Measurements from ENCODE around the gene SLC22A6.
A peak's percentile ranks its signal among the peaks of the same experiment; 100 is the strongest.

Gene SLC22A6

GRCh38 chr11:62961017-62961570 is 23.7 kb downstream of the SLC22A6 start:
- H3K18ac ChIP-seq (ENCODE audit: low read length), result no peak overlapping the region
- no peak overlapping the region for H3K9ac ChIP-seq (ENCODE audit: low read depth, low read length, poor library complexity)
- no peak overlapping the region for H4K91ac ChIP-seq (ENCODE audit: low read depth, low read length, poor library complexity)
- no peak overlapping the region for H3K4me2 ChIP-seq (ENCODE audit: insufficient read depth, low read length, poor library complexity, severe bottlenecking)
- H3K9me3 ChIP-seq (replicated peaks in 1 of 2; ENCODE audit: control insufficient read depth in 2 of 2, insufficient read depth in 1 of 2, low read depth in 1 of 2, low read length in 2 of 2), result no peaks in the 10 kb centered on the region
- no peaks in the 10 kb centered on the region for H3K27me3 ChIP-seq (ENCODE audit: control insufficient read depth in 3 of 3, insufficient read depth in 3 of 3, low read depth in 1 of 3, low read length in 3 of 3)
- H2AK5ac ChIP-seq (ENCODE audit: low read depth, low read length), result peak overlapping the region; percentile 30
- H4K8ac ChIP-seq (ENCODE audit: low read depth, low read length), result no peak overlapping the region
- no peak overlapping the region for H3K27ac ChIP-seq (replicated peaks; ENCODE audit: low read length)
- H3K4me1 ChIP-seq (ENCODE audit: control insufficient read depth in 2 of 2, insufficient read depth in 1 of 2, low read depth in 1 of 2, low read length in 2 of 2), result peaks cover 0 to 7% of the 10 kb centered on the region in 2 donors
- H3K79me1 ChIP-seq (ENCODE audit: low read depth, low read length), result no peaks in the 10 kb centered on the region
- H2BK120ac ChIP-seq (ENCODE audit: low read depth, low read length), result no peak overlapping the region
- no peak overlapping the region for H3K14ac ChIP-seq (ENCODE audit: low read length)
- no peak overlapping the region for H2AFZ ChIP-seq (ENCODE audit: low read length)
- no peak overlapping the region for H2BK5ac ChIP-seq (ENCODE audit: low read length)
- no peaks in the 10 kb centered on the region for H3K36me3 ChIP-seq (replicated peaks in 1 of 2; ENCODE audit: control insufficient read depth in 2 of 2, insufficient read depth in 2 of 2, low read length in 2 of 2)
- no peak overlapping the region for H2BK15ac ChIP-seq (ENCODE audit: low read length)
- no peak for DNase-seq (ENCODE audit: low spot score)
- WGBS, 2 donors (ENCODE audit: extremely low coverage in 2 of 2, insufficient read length in 2 of 2, insufficient replicate concordance in 1 of 2), result no CpG with 5 or more reads among the region's 4 CpGs
- H3K4me3 ChIP-seq (ENCODE audit: low read length in 2 of 2), result no peak overlapping the region
- no peak overlapping the region for H3K4ac ChIP-seq (ENCODE audit: low read length)
- H2BK12ac ChIP-seq (ENCODE audit: low read length), result no peak overlapping the region
- no peak overlapping the region for H3K23ac ChIP-seq (ENCODE audit: low read depth, low read length, poor library complexity)

GRCh38 chr11:62959422-62959980 is 25.3 kb downstream of the SLC22A6 start:
- Histone ChIP-seq H2AFZ (ENCODE audit: low read length) (no peak overlapping the region), H3K4me3 (ENCODE audit: low read length in 2 of 2) (no peak overlapping the region), H2BK12ac (ENCODE audit: low read length) (no peak overlapping the region), H3K79me1 (ENCODE audit: low read depth, low read length) (no peaks in the 10 kb centered on the region), H3K27ac (replicated peaks; ENCODE audit: low read length) (no peak overlapping the region), H3K23ac (ENCODE audit: low read depth, low read length, poor library complexity) (peak overlapping the region; percentile 35), H3K9ac (ENCODE audit: low read depth, low read length, poor library complexity) (peak overlapping the region; percentile 50), H3K9me3 (replicated peaks in 1 of 2; ENCODE audit: control insufficient read depth in 2 of 2, insufficient read depth in 1 of 2, low read depth in 1 of 2, low read length in 2 of 2) (no peaks in the 10 kb centered on the region), H2BK15ac (ENCODE audit: low read length) (peak overlapping the region; percentile 58), H2BK5ac (ENCODE audit: low read length) (no peak overlapping the region), H3K18ac (ENCODE audit: low read length) (peak overlapping the region; percentile 60), H3K4ac (ENCODE audit: low read length) (no peak overlapping the region), H4K91ac (ENCODE audit: low read depth, low read length, poor library complexity) (no peak overlapping the region), H2AK5ac (ENCODE audit: low read depth, low read length) (no peak overlapping the region), H3K27me3 (ENCODE audit: control insufficient read depth in 3 of 3, insufficient read depth in 3 of 3, low read depth in 1 of 3, low read length in 3 of 3) (no peaks in the 10 kb centered on the region), H3K4me1 (ENCODE audit: control insufficient read depth in 2 of 2, insufficient read depth in 1 of 2, low read depth in 1 of 2, low read length in 2 of 2) (peaks cover 0 to 7% of the 10 kb centered on the region in 2 donors), H3K36me3 (replicated peaks in 1 of 2; ENCODE audit: control insufficient read depth in 2 of 2, insufficient read depth in 2 of 2, low read length in 2 of 2) (no peaks in the 10 kb centered on the region), H3K14ac (ENCODE audit: low read length) (no peak overlapping the region), H4K8ac (ENCODE audit: low read depth, low read length) (peak overlapping the region; percentile 23), H2BK120ac (ENCODE audit: low read depth, low read length) (no peak overlapping the region), H3K4me2 (ENCODE audit: insufficient read depth, low read length, poor library complexity, severe bottlenecking) (no peak overlapping the region)
- no peak for DNase-seq (ENCODE audit: low spot score)
- no CpG with 5 or more reads among the region's 1 CpG for WGBS, 2 donors (ENCODE audit: extremely low coverage in 2 of 2, insufficient read length in 2 of 2, insufficient replicate concordance in 1 of 2)

- H3K79me1 ChIP-seq (ENCODE audit: low read depth, low read length), result no peaks in the 10 kb centered on the region
- H2BK15ac ChIP-seq (ENCODE audit: low read length), result peak overlapping the region; percentile 6
- peak overlapping the region; percentile 35 for H3K23ac ChIP-seq (ENCODE audit: low read depth, low read length, poor library complexity)
- H2BK120ac ChIP-seq (ENCODE audit: low read depth, low read length), result no peak overlapping the region
- DNase-seq (ENCODE audit: low spot score), result no peak
- no peak overlapping the region for H3K9ac ChIP-seq (ENCODE audit: low read depth, low read length, poor library complexity)
- no peaks in the 10 kb centered on the region for H3K9me3 ChIP-seq (replicated peaks in 1 of 2; ENCODE audit: control insufficient read depth in 2 of 2, insufficient read depth in 1 of 2, low read depth in 1 of 2, low read length in 2 of 2)
- no peak overlapping the region for H3K14ac ChIP-seq (ENCODE audit: low read length)
- H2BK12ac ChIP-seq (ENCODE audit: low read length), result no peak overlapping the region
- no peaks in the 10 kb centered on the region for H3K27me3 ChIP-seq (ENCODE audit: control insufficient read depth in 3 of 3, insufficient read depth in 3 of 3, low read depth in 1 of 3, low read length in 3 of 3)
- H3K4ac ChIP-seq (ENCODE audit: low read length), result no peak overlapping the region
- no peak overlapping the region for H3K4me3 ChIP-seq (ENCODE audit: low read length in 2 of 2)
- peak overlapping the region; percentile 60 for H3K18ac ChIP-seq (ENCODE audit: low read length)
- no peak overlapping the region for H2AFZ ChIP-seq (ENCODE audit: low read length)
- no peak overlapping the region for H3K4me2 ChIP-seq (ENCODE audit: insufficient read depth, low read length, poor library complexity, severe bottlenecking)
- H4K91ac ChIP-seq (ENCODE audit: low read depth, low read length, poor library complexity), result no peak overlapping the region
- H3K27ac ChIP-seq (replicated peaks; ENCODE audit: low read length), result no peak overlapping the region
- H3K36me3 ChIP-seq (replicated peaks in 1 of 2; ENCODE audit: control insufficient read depth in 2 of 2, insufficient read depth in 2 of 2, low read length in 2 of 2), result no peaks in the 10 kb centered on the region
- H2AK5ac ChIP-seq (ENCODE audit: low read depth, low read length), result no peak overlapping the region
- peaks cover 0 to 7% of the 10 kb centered on the region in 2 donors for H3K4me1 ChIP-seq (ENCODE audit: control insufficient read depth in 2 of 2, insufficient read depth in 1 of 2, low read depth in 1 of 2, low read length in 2 of 2)
- H2BK5ac ChIP-seq (ENCODE audit: low read length), result no peak overlapping the region
- peak overlapping the region; percentile 23 for H4K8ac ChIP-seq (ENCODE audit: low read depth, low read length)
- WGBS, 2 donors (ENCODE audit: extremely low coverage in 2 of 2, insufficient read length in 2 of 2, insufficient replicate concordance in 1 of 2), result no CpG with 5 or more reads among the region's 11 CpGs
Measured at GRCh38 chr11:62958547-62959421, 26.0 kb downstream of the SLC22A6 start.

GRCh38 chr11:62957147-62957546 is 27.6 kb downstream of the SLC22A6 start:
- no peaks in the 10 kb centered on the region for H3K9me3 ChIP-seq (replicated peaks in 1 of 2; ENCODE audit: control insufficient read depth in 2 of 2, insufficient read depth in 1 of 2, low read depth in 1 of 2, low read length in 2 of 2)
- no peak overlapping the region for H4K8ac ChIP-seq (ENCODE audit: low read depth, low read length)
- no peaks in the 10 kb centered on the region for H3K36me3 ChIP-seq (replicated peaks in 1 of 2; ENCODE audit: control insufficient read depth in 2 of 2, insufficient read depth in 2 of 2, low read length in 2 of 2)
- H3K27me3 ChIP-seq (ENCODE audit: control insufficient read depth in 3 of 3, insufficient read depth in 3 of 3, low read depth in 1 of 3, low read length in 3 of 3), result no peaks in the 10 kb centered on the region
- no peak overlapping the region for H3K23ac ChIP-seq (ENCODE audit: low read depth, low read length, poor library complexity)
- H2BK5ac ChIP-seq (ENCODE audit: low read length), result no peak overlapping the region
- no CpG with 5 or more reads among the region's 2 CpGs for WGBS, 2 donors (ENCODE audit: extremely low coverage in 2 of 2, insufficient read length in 2 of 2, insufficient replicate concordance in 1 of 2)
- no peak overlapping the region for H3K4ac ChIP-seq (ENCODE audit: low read length)
- H2AK5ac ChIP-seq (ENCODE audit: low read depth, low read length), result no peak overlapping the region
- peaks cover 0 to 7% of the 10 kb centered on the region in 2 donors for H3K4me1 ChIP-seq (ENCODE audit: control insufficient read depth in 2 of 2, insufficient read depth in 1 of 2, low read depth in 1 of 2, low read length in 2 of 2)
- H2BK12ac ChIP-seq (ENCODE audit: low read length), result no peak overlapping the region
- no peak for DNase-seq (ENCODE audit: low spot score)
- no peak overlapping the region for H3K14ac ChIP-seq (ENCODE audit: low read length)
- H3K27ac ChIP-seq (replicated peaks; ENCODE audit: low read length), result no peak overlapping the region
- no peak overlapping the region for H2BK15ac ChIP-seq (ENCODE audit: low read length)
- H3K9ac ChIP-seq (ENCODE audit: low read depth, low read length, poor library complexity), result no peak overlapping the region
- H4K91ac ChIP-seq (ENCODE audit: low read depth, low read length, poor library complexity), result no peak overlapping the region
- no peak overlapping the region for H2AFZ ChIP-seq (ENCODE audit: low read length)
- H3K4me3 ChIP-seq (ENCODE audit: low read length in 2 of 2), result no peak overlapping the region
- H3K4me2 ChIP-seq (ENCODE audit: insufficient read depth, low read length, poor library complexity, severe bottlenecking), result no peak overlapping the region
- H2BK120ac ChIP-seq (ENCODE audit: low read depth, low read length), result no peak overlapping the region
- H3K18ac ChIP-seq (ENCODE audit: low read length), result no peak overlapping the region
- H3K79me1 ChIP-seq (ENCODE audit: low read depth, low read length), result peaks cover under 1% of the 10 kb centered on the region
